Neuron (in vitro differentiated cells): ENCODE data around the gene PI4KA.
A peak's percentile ranks its signal among the peaks of the same experiment; 100 is the strongest.
"Not testable (repeated sequence)": the region's sequence is repeated elsewhere in the genome, so short reads cannot be mapped to it uniquely, and the experiment has no call there.

Experiments
- H2AFZ ChIP-seq: one replicate; pipeline ENCODE4 v1.6.1; 2013; ENCODE audit warnings: low read depth, mild to moderate bottlenecking, inconsistent platforms, low read length, moderate library complexity
- H3K27me3 ChIP-seq: one replicate; pipeline ENCODE4 v1.6.1; 2013; ENCODE audit warnings: low read length; ENCODE audit not compliant: insufficient read depth
- H3K36me3 ChIP-seq: one replicate; pipeline ENCODE4 v1.6.1; 2013; ENCODE audit warnings: low read length; ENCODE audit not compliant: insufficient read depth
- H3K4me1 ChIP-seq: one replicate; pipeline ENCODE4 v1.6.1; 2013; ENCODE audit warnings: low read length; ENCODE audit not compliant: insufficient read depth
- H3K4me3 ChIP-seq: 2 replicates; pipeline ENCODE4 v1.5.1; 2013; ENCODE audit warnings: mild to moderate bottlenecking, low read length, moderate library complexity
- H3K9me3 ChIP-seq: one replicate; pipeline ENCODE4 v1.6.1; 2013; ENCODE audit warnings: low read length

Gene PI4KA

GRCh38 chr22:20702546-20703413 lies 155.8 kb downstream of the PI4KA start:
- H3K36me3 ChIP-seq, H2AFZ ChIP-seq, H3K4me1 ChIP-seq, H3K27me3 ChIP-seq, H3K9me3 ChIP-seq: not testable (repeated sequence)
- H3K4me3 ChIP-seq = peak overlapping the region; percentile 49

DNA sequence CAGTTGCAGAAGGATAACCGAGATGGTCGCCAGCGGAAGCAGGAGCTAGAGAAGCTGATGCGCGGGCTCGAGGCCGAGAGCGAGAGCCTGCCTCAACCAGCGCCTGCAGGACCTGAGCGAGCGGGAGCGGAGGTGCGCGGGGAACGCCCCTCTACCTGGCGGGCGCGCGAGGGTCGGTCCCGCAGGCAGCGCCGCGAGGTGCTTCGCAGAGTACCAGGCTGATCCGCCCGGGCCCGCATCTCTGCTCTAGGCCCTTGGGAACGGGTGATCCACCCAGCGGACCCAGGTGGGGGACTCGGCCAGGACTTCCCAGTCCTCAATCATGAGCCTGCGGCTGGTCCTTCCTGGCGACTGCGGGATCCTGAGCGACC lies 156.5 kb downstream of the PI4KA start:
- not testable (repeated sequence) for H3K27me3 ChIP-seq, H3K36me3 ChIP-seq, H3K9me3 ChIP-seq, H3K4me1 ChIP-seq, H2AFZ ChIP-seq
- H3K4me3 ChIP-seq = peak overlapping the region; percentile 59

DNA sequence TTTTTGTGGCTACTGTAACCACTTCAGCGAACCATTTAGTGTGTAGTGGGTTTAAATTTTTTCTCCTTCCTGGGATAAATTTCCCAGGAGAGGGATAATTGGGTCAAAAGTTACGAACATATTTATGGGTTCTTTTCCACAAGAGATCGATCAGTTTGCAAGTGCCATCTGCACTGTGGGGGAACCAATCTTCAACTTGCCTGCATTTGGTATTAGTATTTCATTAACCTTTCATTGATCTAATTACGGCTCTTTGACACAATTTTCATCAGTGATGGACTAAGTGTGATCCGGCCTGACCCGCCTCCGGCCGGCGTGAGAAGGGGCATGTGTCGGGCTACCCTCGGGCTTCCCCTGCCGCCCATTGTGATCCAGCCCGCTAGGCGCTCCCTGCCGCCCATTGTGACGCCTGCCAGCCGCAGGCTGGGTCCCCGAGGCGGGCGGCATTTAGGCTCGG lies 156.9 kb downstream of the PI4KA start:
- H2AFZ ChIP-seq = peak overlapping the region; percentile 83
- H3K4me1 ChIP-seq, H3K36me3 ChIP-seq, H3K27me3 ChIP-seq, H3K9me3 ChIP-seq: not testable (repeated sequence)
- peak overlapping the region; percentile 59 for H3K4me3 ChIP-seq

- not testable (repeated sequence) for H3K4me3 ChIP-seq, H3K27me3 ChIP-seq
Measured at GRCh38 chr22:20700347-20700746, 158.3 kb downstream of the PI4KA start.

DNA sequence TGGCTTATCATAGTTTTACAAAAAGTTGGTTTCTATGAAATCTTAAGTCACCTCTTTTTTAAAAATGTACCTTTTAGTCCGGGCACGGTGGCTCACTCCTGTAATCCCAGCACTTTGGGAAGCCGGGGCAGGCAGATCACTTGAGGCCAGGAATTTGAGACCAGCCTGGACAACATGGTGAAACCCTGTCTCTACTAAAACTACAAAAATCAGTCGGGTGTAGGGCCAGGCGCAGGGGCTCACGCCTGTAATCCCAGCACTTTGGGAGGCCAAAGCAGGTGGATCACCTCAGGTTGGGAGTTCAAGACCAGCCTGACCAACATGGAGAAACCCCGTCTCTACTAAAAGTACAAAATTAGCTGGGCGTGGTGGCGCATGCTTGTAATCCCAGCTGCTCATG lies 158.8 kb downstream of the PI4KA start:
- not testable (repeated sequence) for H3K4me3 ChIP-seq, H3K9me3 ChIP-seq, H3K4me1 ChIP-seq, H3K27me3 ChIP-seq, H2AFZ ChIP-seq, H3K36me3 ChIP-seq

More at GRCh38 chr22:20700347-20700746, 158.3 kb downstream of the PI4KA start:
- H3K36me3 ChIP-seq, H3K4me1 ChIP-seq, H3K9me3 ChIP-seq, H2AFZ ChIP-seq: not testable (repeated sequence)

- not testable (repeated sequence) for H3K27me3 ChIP-seq, H3K9me3 ChIP-seq, H3K36me3 ChIP-seq, H3K4me1 ChIP-seq
- peak overlapping the region; percentile 31 for H3K4me3 ChIP-seq
- peak overlapping the region; percentile 53 for H2AFZ ChIP-seq
Measured at GRCh38 chr22:20697481-20698113, 161.0 kb downstream of the PI4KA start.

DNA sequence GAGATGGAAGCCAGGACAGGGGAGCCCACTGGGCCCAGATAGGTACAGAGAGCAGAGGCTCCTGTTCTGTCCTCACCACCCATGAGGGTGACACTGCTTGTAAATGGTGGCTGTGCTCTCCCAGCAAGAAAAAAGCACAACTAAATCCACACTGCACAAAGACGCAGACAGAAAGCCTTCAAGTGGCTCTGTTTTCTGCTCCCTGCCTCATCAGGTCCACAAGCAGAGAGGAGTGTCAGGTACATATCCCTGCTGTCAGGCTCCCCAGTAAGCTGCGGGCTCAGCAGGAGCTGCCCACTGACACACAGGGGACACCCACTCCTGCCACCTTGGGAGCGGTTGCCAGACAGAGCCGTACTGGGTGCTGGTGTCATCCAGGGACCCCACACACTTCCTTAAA lies 162.6 kb downstream of the PI4KA start:
- H3K9me3 ChIP-seq, H3K4me1 ChIP-seq, H3K4me3 ChIP-seq: not testable (repeated sequence)

DNA sequence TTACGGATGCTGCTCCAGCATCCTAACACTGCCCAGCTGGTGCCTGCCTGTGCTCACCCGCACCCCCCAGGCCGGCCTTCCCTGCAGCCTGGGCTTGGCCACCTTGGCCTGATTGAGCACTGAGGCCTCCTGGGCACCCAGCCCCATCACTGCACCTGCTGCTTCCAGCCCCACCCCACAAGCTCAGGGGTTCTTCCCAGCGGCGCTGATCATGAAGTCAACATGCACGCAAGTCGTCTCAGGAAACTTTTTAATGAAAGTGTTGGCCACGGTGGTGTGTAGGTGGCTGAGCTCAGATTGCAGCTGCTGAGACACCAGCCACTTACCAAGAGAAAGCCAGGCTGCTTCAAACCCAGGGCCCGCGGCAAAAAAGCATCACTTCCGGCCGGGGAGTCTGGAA lies 163.4 kb downstream of the PI4KA start:
- not testable (repeated sequence) for H3K27me3 ChIP-seq, H2AFZ ChIP-seq

More for the DNA sequence above, 162.6 kb downstream of the PI4KA start:
- not testable (repeated sequence) for H2AFZ ChIP-seq, H3K27me3 ChIP-seq, H3K36me3 ChIP-seq

DNA sequence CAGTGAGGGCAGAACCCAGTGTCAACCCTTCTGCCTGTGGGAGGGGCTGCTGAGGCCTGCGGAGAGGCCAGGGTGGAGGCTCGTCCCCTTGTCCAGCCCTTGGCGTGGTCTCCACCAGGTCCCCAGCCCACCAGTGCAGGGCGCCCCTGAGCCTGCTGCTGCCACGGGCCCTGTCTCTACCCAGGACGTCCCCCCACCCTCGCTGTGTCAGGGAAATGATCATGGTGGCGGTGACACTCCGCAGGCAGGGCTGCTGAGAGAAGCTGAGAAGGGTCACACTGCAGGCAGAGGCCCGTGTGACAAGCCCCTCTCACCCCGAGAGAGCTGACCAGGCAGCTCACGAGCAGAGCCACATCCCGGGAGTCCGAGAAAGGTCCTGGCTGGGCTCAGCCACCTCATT lies 164.4 kb downstream of the PI4KA start:
- H2AFZ ChIP-seq, H3K4me3 ChIP-seq, H3K4me1 ChIP-seq, H3K9me3 ChIP-seq, H3K27me3 ChIP-seq, H3K36me3 ChIP-seq: not testable (repeated sequence)

More for the DNA sequence above, 163.4 kb downstream of the PI4KA start:
- H3K4me3 ChIP-seq, H3K4me1 ChIP-seq, H3K36me3 ChIP-seq, H3K9me3 ChIP-seq: not testable (repeated sequence)

- not testable (repeated sequence) for H2AFZ ChIP-seq, H3K9me3 ChIP-seq, H3K36me3 ChIP-seq, H3K4me1 ChIP-seq, H3K4me3 ChIP-seq, H3K27me3 ChIP-seq
Measured at GRCh38 chr22:20692926-20693325, 165.7 kb downstream of the PI4KA start.

DNA sequence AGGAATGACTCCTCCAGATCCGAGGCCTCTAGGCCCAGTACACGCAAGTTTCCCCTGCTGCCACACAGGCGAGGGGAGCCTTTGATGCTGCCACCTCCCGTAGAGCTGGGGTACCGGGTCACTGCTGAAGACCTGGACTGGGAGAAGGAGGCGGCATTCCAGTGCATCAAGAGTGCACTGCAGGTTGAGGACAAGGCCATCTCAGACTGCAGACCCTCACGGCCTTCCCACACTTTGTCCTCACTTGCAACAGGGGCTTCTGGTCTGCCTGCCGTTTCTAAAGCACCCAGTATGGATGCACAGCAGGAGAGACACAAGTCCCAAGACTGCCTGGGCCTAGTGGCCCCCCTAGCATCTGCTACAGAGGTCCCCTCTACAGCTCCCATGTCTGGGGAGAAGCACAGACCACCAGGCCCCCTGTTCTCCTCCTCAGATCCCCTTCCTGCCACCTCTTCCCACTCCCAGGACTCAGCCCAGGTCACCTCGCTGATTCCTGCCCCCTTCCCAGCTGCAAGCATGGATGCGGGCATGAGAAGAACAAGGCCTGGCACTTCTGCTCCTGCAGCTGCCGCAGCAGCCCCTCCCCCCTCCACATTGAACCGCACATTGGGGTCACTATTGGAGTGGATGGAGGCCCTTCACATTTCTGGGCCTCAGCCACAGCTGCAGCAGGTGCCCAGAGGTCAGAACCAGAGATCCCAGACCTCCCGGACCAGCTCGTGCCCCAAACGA lies 167.9 kb downstream of the PI4KA start:
- not testable (repeated sequence) for H3K9me3 ChIP-seq, H2AFZ ChIP-seq, H3K4me3 ChIP-seq, H3K4me1 ChIP-seq, H3K27me3 ChIP-seq, H3K36me3 ChIP-seq

GRCh38 chr22:20687356-20688172 lies 171.0 kb downstream of the PI4KA start:
- not testable (repeated sequence) for H2AFZ ChIP-seq, H3K9me3 ChIP-seq, H3K4me1 ChIP-seq, H3K36me3 ChIP-seq, H3K27me3 ChIP-seq, H3K4me3 ChIP-seq

DNA sequence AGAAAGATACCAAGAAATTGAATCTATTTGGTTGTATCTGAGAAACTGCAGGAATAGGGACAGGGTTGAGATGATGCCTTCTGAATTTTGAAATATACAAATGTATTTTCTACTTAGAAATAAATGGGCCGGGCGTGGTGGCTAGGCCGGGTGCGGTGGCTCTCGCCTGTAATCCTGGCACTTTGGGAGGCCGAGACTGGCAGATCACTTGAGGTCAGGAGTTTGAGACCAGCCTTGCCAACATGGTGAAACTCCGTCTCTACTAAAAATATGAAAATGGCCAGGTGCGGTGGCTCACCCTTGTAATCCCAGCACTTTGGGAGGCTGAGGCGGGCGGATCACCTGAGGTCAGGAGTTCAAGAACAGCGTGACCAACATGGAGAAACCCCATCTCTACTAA lies 172.8 kb downstream of the PI4KA start:
- H3K4me1 ChIP-seq, H3K9me3 ChIP-seq, H3K27me3 ChIP-seq, H2AFZ ChIP-seq, H3K4me3 ChIP-seq, H3K36me3 ChIP-seq: not testable (repeated sequence)
